DLD1 (cell line): ENCODE data around the gene CNIH3.
"Not testable (repeated sequence)": the region's sequence is repeated elsewhere in the genome, so short reads cannot be mapped to it uniquely, and the experiment has no call there.

Experiments used
- in situ Hi-C: cut with HindIII; loops from 2 replicates; pipeline ENCODE4 v1.10.0; 2017; ENCODE audit warnings: low sequenced_read_pairs

Gene CNIH3

DNA sequence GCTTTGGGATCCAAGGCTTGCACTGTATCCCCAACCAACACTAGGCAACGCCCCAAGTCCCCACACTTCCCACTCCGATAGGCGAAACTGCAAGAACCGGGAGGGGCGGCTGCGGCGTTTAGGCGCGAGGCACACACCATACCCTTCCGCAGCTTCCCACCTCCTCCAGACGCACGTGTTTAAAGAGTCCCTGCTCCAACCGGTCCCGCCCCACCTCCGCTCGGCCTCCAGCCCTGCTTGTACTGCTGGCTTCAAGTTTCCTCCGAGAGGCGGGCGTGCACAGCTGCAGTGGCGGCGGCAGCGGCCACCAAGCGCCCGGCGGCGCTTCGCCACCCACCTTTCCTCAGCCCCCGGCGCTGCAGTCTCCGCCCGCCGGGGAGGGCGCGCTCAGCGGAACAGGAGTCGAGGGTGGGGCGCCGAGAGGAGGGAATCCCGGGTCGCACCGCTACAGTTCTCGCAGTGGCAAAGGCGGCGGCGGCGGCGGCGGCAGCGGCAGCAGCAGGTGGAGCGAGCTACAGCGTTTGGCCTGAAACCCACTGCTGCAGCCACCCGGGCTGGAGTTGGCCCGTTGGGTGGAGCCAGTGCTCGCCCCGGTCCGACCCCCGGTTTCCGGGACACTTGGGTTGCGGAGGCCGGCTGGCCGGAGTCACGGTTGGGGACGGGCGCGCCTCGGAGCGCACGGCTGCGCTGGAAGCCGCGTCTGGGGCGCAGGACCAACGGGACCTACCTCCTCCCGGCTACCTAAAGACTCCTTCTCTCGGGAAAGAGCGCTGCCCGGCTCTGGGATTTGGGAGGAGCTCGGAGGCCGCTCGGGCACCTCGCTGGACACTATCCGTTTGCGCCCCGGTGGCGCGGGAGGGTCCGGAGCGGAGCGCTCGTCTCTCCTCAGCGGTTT lies at the start of gene CNIH3:
Gene CNIH3 (plus strand): TSS at position 457 of the 895 bp plus-strand sequence. CDS start 858 bp downstream, outside the sequence.
- in situ Hi-C loops: loop anchor here (25.0 kb wide), 1 partner anchor 104 kb away; no protein-coding TSS in a partner anchor

GRCh38 chr1:224566492-224566891 lies 49.6 kb upstream of the CNIH3 start:
- in situ Hi-C loops: not testable (repeated sequence)

DNA sequence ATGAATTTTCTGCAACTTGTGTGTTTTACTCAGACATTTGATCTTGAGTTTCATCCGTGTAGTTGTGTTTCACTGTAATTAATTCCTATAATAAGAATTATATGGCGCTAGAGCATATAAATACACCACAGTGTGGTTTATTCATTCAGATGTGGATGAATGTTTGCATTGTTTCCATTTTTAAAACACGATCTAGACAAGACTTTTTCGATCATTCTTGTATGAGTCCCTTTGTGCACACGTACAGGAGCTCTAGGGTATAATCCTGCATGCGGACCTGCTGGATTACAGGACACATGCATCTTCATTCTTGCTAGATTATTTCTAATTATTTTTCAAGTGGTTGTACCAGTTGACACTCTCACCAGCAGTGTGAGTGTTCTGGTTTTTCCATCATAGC lies 46.8 kb upstream of the CNIH3 start:
- in situ Hi-C loops: no loop called here

GRCh38 chr1:224571975-224572374 lies 44.1 kb upstream of the CNIH3 start:
- in situ Hi-C loops: not testable (repeated sequence)

- in situ Hi-C loops: no loop called here
Observed at GRCh38 chr1:224579526-224579925, 36.6 kb upstream of the CNIH3 start.

DNA sequence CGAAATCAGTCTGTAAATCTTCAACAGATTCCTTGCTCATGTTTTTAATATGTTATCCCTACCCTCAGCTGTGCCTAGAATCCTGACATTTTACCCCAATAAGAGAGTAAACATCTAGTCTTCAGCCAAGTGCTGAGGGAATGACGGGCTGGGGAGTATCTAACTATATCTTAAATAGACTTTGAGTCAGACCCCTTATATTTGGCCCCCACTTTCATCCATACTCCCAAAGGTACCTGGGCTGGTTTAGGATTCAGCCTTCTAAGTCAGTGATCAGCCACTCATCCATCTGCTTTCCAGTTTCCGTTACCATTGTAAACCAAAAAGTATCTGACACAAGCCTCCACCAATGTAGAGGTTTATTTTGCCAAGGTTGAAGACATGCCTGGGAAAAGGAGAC lies 36.1 kb upstream of the CNIH3 start:
- in situ Hi-C loops: no loop called here

- in situ Hi-C loops: no loop called here
Observed at GRCh38 chr1:224582041-224582440, 34.1 kb upstream of the CNIH3 start.

- in situ Hi-C loops: no loop called here
Observed at GRCh38 chr1:224583774-224584173, 32.3 kb upstream of the CNIH3 start.

DNA sequence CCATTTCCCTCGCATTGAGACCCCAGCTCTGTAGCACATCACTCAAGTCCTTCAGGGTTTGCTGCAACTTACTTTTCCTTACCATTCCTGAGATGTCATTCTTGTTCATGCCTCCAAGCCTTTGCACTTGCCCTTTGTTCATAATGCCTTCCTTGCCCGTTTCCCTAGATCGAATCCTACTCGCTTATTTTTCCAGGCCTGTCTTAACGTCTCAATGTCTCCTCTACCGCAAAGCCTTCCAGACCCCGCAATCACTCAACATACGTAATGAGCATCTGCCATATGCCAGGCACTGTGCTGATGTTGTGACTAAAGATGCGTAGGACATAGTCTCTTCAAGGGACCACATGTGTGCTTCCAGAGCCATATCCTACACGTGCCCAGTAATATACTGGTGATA lies 31.1 kb upstream of the CNIH3 start:
- in situ Hi-C loops: no loop called here

DNA sequence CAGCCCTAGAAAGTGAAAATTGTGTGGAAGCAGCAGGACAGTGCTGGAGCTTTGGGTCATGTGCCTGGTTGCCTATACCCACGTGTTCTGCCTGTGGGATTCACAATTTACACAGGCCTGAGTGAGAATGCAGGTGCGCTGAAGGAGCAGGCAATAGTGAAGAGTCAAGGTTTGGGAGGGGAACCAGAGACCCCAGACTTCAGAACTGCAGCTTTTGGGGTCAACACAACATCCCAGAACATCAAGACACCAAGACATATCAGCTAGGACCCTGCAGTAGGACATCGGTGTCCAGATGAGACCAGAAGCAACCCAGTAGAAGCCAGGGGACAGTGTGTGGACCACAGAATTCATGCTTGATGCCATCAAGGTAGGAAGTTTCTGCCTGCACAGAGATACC lies 29.1 kb upstream of the CNIH3 start:
- in situ Hi-C loops: no loop called here

DNA sequence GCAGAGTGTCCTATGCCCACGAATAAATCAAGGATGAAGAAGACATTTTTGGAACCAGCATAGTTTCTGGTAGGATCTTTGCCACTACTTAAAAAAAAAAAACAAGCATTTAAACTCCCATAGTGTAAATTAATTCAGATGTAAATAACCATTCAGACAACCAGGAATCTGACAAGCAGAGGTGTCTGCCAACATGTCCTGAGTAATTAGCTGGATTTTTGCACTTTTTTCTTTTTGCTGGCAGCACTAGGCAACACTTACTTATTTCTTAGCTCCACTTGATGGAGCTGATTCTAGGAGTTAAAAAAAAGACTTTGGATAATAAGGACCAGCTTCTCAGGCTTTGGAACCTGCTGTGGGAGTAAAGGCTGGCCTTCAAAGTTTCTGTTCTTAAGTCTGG lies 27.6 kb upstream of the CNIH3 start:
- in situ Hi-C loops: no loop called here

DNA sequence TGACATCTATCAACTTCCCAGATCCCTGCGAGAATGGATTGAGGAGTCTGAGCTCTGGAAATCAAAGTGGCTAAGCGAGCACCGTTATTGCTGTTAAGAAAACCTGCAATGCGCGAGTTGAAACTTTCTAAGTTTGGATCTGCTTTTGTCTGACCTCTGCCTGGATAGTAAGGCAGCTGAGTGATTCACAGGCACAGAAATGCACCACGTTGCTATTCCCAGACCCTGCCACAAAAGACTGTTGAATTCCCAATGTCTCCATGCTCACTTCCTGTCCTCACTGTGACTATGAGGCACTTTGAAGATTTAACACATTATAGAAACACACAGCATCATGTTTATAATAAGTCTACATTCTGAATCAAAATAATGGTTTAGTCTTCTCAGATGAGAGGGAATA lies 27.1 kb upstream of the CNIH3 start:
- in situ Hi-C loops: no loop called here

- in situ Hi-C loops: no loop called here
Observed at GRCh38 chr1:224591326-224591725, 24.8 kb upstream of the CNIH3 start.

GRCh38 chr1:224592636-224593582 lies 23.2 kb upstream of the CNIH3 start:
- in situ Hi-C loops: no loop called here

DNA sequence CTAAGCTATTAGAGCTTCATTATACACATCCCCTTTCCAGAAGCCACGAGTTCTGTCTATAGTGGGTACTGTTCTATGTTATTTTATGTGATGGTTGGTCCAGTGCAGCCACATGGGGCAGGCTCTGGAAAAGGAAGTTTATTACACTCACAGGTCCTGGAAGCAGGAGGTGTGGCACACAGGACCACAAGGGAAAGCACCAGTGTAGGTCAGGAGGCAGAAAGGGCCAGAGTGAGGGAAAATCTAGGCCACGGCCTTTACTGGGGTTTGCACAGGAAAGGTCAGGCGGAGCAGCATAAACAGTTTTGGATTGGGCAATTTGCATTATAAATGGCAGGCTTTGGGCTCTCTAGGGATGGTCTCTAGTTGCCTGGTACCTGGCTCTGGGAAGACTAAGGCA lies 21.8 kb upstream of the CNIH3 start:
- in situ Hi-C loops: no loop called here

- in situ Hi-C loops: no loop called here
Observed at GRCh38 chr1:224594851-224595250, 21.3 kb upstream of the CNIH3 start.

DNA sequence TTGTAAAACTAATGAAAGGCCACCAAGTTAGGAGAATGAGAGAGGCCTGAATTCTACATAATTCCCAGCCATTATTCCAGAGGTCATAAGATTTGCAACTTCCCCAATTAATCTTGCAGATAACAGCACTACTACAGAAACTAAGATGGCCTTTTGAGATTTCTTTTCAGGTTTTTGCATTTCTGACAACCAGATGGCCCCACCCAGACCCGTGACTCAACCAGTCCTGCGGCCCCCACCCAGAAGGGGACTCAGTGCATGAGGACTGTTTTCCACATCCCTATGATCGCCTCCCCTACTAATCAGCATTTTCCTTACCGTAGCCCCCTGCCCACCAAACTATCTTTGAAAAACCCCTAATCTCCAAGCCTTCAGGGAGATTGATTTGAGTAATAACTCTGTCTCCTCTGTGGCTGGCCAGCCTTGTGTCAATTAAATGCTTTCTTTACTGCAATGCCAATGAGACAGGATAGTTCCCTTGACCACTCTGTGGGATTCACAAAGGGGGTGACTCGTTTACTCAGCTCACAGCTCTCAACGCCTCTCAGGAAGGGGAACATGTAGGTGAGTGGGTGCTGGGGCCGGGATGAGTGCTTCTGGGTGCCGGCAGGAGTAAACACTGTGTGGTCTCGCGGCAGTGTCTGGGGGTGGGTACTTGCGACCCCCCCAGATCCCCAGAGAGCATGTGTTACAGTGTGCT lies 10.5 kb upstream of the CNIH3 start:
- in situ Hi-C loops: loop anchor here (25.0 kb wide), 1 partner anchor 93 kb away; no protein-coding TSS in a partner anchor

DNA sequence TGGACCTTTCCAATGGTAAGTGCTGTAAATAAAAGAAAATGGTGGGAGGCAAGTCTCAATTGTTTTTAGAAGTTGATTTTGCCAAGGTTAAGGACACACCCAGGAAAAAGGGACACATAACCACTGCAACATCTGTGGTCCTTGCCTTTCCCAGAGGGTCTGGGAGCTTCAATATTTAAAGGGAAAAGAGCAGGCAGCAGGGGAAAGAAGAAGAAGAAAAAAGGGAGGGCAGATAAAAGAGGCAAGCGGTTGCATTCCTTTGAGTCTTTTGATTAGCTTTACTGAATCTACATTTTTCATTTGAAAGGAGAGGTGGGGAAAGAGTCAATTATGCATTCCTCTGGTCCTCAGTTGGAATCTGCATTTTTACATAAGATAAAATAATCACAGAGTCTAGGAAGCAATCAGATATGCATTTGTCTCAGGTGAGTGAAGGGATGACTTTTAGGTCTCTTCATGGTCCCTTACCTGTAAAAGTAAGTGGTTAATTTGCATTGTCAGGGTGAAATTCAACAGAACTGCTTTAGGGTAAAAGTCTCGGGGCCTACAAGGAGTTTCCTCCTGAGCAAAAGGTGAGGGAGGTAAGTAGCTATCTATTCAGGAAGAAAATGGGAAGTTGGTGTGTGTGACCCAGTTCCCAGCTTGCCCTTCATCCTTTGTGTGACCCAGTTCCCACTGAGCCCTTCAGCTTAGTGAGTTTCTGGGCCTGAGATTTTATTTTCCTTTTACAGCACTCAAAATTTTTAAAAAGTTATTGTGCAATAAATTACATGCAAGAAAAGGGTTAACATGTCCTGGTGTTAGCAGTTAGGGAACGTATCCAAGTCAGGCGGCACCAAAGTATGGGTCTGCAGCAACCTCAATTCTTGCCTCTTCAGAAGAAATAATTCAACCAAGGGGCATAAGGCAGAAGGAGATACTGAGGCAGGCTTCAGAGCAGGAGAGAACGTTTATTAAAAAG lies 8.6 kb upstream of the CNIH3 start:
- in situ Hi-C loops: loop anchor here (25.0 kb wide), 1 partner anchor 95 kb away; no protein-coding TSS in a partner anchor

GRCh38 chr1:224609333-224609732 lies 6.8 kb upstream of the CNIH3 start:
- in situ Hi-C loops: loop anchor here (25.0 kb wide), 1 partner anchor 97 kb away; no protein-coding TSS in a partner anchor
